LNCaP clone FGC (cell line): Measurements from ENCODE around the gene CA7.

Source experiments
- DNase-seq: peaks from one replicate; pipeline ENCODE4 v3.0.0-alpha.2; 2011; ENCODE audit warnings: low read depth
- H3K4me3 ChIP-seq: 2 replicates; pipeline ENCODE4 v1.5.1; 2011; ENCODE audit warnings: mild to moderate bottlenecking, low read depth, low read length, control low read depth
- TF ChIP-seq, protein P1 (sequence below): IDR thresholded peaks from 2 replicates; pipeline ENCODE4 v1.5.1; 2012; ENCODE audit warnings: mild to moderate bottlenecking; ENCODE audit not compliant: control insufficient read depth, insufficient read depth; ENCODE audit errors: extremely low read depth

The CA7 gene

GRCh38 chr16:66810391-66810790 is 33.8 kb upstream of the CA7 start:
- no peak for DNase-seq
- TF ChIP-seq, protein P1, sequence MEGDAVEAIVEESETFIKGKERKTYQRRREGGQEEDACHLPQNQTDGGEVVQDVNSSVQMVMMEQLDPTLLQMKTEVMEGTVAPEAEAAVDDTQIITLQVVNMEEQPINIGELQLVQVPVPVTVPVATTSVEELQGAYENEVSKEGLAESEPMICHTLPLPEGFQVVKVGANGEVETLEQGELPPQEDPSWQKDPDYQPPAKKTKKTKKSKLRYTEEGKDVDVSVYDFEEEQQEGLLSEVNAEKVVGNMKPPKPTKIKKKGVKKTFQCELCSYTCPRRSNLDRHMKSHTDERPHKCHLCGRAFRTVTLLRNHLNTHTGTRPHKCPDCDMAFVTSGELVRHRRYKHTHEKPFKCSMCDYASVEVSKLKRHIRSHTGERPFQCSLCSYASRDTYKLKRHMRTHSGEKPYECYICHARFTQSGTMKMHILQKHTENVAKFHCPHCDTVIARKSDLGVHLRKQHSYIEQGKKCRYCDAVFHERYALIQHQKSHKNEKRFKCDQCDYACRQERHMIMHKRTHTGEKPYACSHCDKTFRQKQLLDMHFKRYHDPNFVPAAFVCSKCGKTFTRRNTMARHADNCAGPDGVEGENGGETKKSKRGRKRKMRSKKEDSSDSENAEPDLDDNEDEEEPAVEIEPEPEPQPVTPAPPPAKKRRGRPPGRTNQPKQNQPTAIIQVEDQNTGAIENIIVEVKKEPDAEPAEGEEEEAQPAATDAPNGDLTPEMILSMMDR = no peak
- H3K4me3 ChIP-seq = no peak overlapping the region

GRCh38 chr16:66811043-66811442 is 33.2 kb upstream of the CA7 start:
- no peak for DNase-seq
- no peak overlapping the region for H3K4me3 ChIP-seq
- TF ChIP-seq, protein P1 = no peak

GRCh38 chr16:66814734-66815133 is 29.5 kb upstream of the CA7 start:
- no peak for DNase-seq

GRCh38 chr16:66824006-66824405 is 20.2 kb upstream of the CA7 start:
- H3K4me3 ChIP-seq = no peak overlapping the region
- TF ChIP-seq, protein P1 = no peak

More at GRCh38 chr16:66814734-66815133, 29.5 kb upstream of the CA7 start:
- no peak overlapping the region for H3K4me3 ChIP-seq
- TF ChIP-seq, protein P1 = no peak

DNA sequence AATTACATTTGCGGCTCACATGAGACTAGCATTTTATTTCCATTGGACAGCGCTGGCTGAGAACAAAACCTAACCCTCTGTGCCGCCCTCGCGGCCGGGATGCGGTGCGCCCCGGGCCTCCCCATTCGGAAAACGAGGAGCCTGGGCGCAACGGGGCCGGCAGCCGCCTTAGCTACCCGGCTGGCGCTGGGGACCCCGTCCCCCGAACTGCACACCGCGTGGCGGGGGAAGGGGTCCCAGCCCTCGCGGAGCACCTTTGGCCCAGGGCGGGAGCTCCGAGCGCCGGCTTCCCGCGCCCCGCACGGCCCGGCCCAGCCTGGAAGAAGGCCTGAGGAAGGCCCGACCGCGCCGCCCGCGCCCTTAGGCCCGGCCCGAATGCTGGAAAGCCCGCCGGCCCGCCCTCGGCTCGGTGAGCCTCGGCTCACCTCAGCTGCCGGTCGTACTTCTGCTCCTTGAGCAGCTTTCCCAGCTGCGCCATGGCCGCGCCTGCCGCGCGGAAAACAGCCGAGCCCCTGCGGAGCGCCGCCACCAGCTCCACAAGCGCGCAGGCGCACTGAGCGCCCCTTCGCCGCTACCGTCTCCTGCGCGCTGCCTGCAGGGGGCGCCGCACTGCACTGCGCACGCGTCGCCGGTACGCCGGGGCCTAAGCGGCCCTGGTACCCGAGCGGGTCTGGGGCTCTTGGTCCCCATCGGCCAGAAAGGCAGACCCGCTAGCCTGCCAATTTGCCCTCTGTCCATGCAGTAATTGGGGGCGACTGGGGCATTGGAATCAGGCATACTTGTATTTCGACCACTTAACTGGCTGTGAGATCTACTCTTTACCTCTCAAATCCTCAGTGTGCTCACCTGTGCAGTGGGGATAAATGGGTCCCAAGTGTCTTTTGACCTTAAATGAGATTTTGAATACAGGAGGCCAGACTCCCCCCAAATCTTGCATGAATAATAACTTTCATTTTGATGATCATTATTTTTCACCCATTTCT is 13.5 kb upstream of the CA7 start, which contains the start of gene NAE1:
Gene NAE1, minus strand, starts transcription at position 555 of the 983 bp plus-strand sequence. Its CDS starts 77 bp downstream, at position 478.
- H3K4me3 ChIP-seq = peak within 1 kb of the TSS; percentile 76
- TF ChIP-seq, protein P1 = peak; percentile 100
- DNase-seq = peak; percentile 38

More at GRCh38 chr16:66824006-66824405, 20.2 kb upstream of the CA7 start:
- DNase-seq = no peak

DNA sequence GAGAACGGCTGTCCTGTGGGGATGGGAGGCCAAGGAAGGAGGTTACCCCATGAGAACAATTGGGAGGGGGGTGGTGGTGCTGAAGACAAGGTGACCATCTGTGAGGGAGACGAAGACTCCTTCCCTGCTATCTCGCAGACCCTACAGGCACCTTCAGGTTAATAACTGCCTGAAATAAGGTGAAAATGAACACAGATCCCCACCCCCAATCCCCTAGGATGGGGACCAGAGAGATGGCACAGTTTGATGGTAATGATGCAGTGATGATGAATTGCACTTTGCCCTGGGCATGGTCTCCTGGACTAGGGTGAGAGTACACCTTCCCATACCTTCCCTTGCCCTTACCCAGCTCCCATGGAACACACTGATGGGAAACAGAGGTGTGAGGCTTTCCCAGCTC is 12.0 kb upstream of the CA7 start:
- H3K4me3 ChIP-seq = no peak overlapping the region
- TF ChIP-seq, protein P1 = no peak
- DNase-seq = no peak
